ENCODE measurements around the gene TRAPPC12. TPM values are rescaled to one million over a fixed set of nuclear protein-coding genes. Genes with fewer than 3 reads are reported as not detected.

Gene TRAPPC12
- total RNA-seq, 3 donors from 2014 or later (not counting 1 experiment from before 2014, with no cell fraction given): 65.1 to 92.6 (median 86.7) TPM

- Mint-ChIP-seq H3K27me3 (ENCODE audit: low read depth in 2 of 2) (no peaks in the 10 kb centered on the region), H3K4me1 (peaks cover 5 to 7% of the 10 kb centered on the region in 2 donors), H3K4me3 (no peak overlapping the region), H3K36me3 (peaks cover 11% of the 10 kb centered on the region), H3K9me3 (no peaks in the 10 kb centered on the region), H3K27ac (peak overlapping the region; percentile 13 to 39)
- Histone ChIP-seq H3K4me3 (ENCODE audit: low read length) (no peak overlapping the region), H3K27ac (ENCODE audit: low read length) (no peak overlapping the region), H3K36me3 (ENCODE audit: control insufficient read depth, insufficient read depth, low read length) (peaks cover 51% of the 10 kb centered on the region), H3K9me3 (ENCODE audit: control insufficient read depth, insufficient read depth, low read length) (no peaks in the 10 kb centered on the region), H3K4me1 (ENCODE audit: control insufficient read depth, insufficient read depth, low read length) (no peaks in the 10 kb centered on the region), H3K27me3 (ENCODE audit: control insufficient read depth, insufficient read depth, low read length) (no peaks in the 10 kb centered on the region)
- ATAC-seq: no peak
- DNase-seq: no peak
- WGBS (ENCODE audit: insufficient coverage): 99% methylated on average over 6 of the region's 6 CpGs
- intact Hi-C loops (cut with micrococcal nuclease): no loop called here
- TF ChIP-seq CTCF (IDR thresholded peaks at IDR 0.05): no peak
These were observed 49.6 kb downstream of the TRAPPC12 start for GRCh38 chr2:3429066-3429610.

- no peak for TF ChIP-seq CTCF (IDR thresholded peaks at IDR 0.05)
- ATAC-seq (no peak), DNase-seq (no peak)
- peaks cover 41% of the 10 kb centered on the region for H3K36me3 ChIP-seq (ENCODE audit: control insufficient read depth, insufficient read depth, low read length)
- intact Hi-C loops (cut with micrococcal nuclease): no loop called here
- Mint-ChIP-seq H3K4me3 (no peak overlapping the region), H3K27ac (no peak overlapping the region), H3K36me3 (peaks cover 15% of the 10 kb centered on the region), H3K4me1 (peaks cover 7 to 9% of the 10 kb centered on the region in 2 donors), H3K9me3 (no peaks in the 10 kb centered on the region), H3K27me3 (ENCODE audit: low read depth in 2 of 2) (no peaks in the 10 kb centered on the region)
- 85% methylated on average over 6 of the region's 6 CpGs for WGBS (ENCODE audit: insufficient coverage)
- H3K27ac ChIP-seq (ENCODE audit: low read length): no peak overlapping the region
- no peaks in the 10 kb centered on the region for H3K9me3 ChIP-seq (ENCODE audit: control insufficient read depth, insufficient read depth, low read length)
- no peak overlapping the region for H3K4me3 ChIP-seq (ENCODE audit: low read length)
- no peaks in the 10 kb centered on the region for H3K27me3 ChIP-seq (ENCODE audit: control insufficient read depth, insufficient read depth, low read length)
- no peaks in the 10 kb centered on the region for H3K4me1 ChIP-seq (ENCODE audit: control insufficient read depth, insufficient read depth, low read length)
These were observed 50.7 kb downstream of the TRAPPC12 start for GRCh38 chr2:3430172-3430571.

GRCh38 chr2:3430740-3431490 is 51.4 kb downstream of the TRAPPC12 start:
- Histone ChIP-seq H3K27me3 (ENCODE audit: control insufficient read depth, insufficient read depth, low read length) (no peaks in the 10 kb centered on the region), H3K36me3 (ENCODE audit: control insufficient read depth, insufficient read depth, low read length) (peaks cover 38% of the 10 kb centered on the region)
- no peaks in the 10 kb centered on the region for H3K9me3 Mint-ChIP-seq

More at GRCh38 chr2:3430740-3431490, 51.4 kb downstream of the TRAPPC12 start:
- Mint-ChIP-seq H3K27ac (no peak overlapping the region), H3K4me1 (peaks cover 7 to 9% of the 10 kb centered on the region in 2 donors), H3K36me3 (peaks cover 15% of the 10 kb centered on the region), H3K4me3 (no peak overlapping the region), H3K27me3 (ENCODE audit: low read depth in 2 of 2) (no peaks in the 10 kb centered on the region)
- WGBS (ENCODE audit: insufficient coverage): 95% methylated on average over 16 of the region's 20 CpGs
- Histone ChIP-seq H3K27ac (ENCODE audit: low read length) (no peak overlapping the region), H3K4me3 (ENCODE audit: low read length) (no peak overlapping the region), H3K4me1 (ENCODE audit: control insufficient read depth, insufficient read depth, low read length) (no peaks in the 10 kb centered on the region), H3K9me3 (ENCODE audit: control insufficient read depth, insufficient read depth, low read length) (no peaks in the 10 kb centered on the region)
- intact Hi-C loops (cut with micrococcal nuclease): no loop called here
- no peak for DNase-seq
- TF ChIP-seq CTCF (IDR thresholded peaks at IDR 0.05): no peak
- ATAC-seq: no peak

Data from natural killer cell (primary cell).